Measurements from ENCODE around the gene PIKFYVE. TPM values are rescaled to one million over a fixed set of nuclear protein-coding genes. Genes with fewer than 3 reads are reported as not detected.
"Not testable (repeated sequence)": the region's sequence is repeated elsewhere in the genome, so short reads cannot be mapped to it uniquely, and the experiment has no call there.

Gene PIKFYVE
- polyA plus RNA-seq, 3 donors = 6.9 to 7.4 (median 7.2) TPM

DNA sequence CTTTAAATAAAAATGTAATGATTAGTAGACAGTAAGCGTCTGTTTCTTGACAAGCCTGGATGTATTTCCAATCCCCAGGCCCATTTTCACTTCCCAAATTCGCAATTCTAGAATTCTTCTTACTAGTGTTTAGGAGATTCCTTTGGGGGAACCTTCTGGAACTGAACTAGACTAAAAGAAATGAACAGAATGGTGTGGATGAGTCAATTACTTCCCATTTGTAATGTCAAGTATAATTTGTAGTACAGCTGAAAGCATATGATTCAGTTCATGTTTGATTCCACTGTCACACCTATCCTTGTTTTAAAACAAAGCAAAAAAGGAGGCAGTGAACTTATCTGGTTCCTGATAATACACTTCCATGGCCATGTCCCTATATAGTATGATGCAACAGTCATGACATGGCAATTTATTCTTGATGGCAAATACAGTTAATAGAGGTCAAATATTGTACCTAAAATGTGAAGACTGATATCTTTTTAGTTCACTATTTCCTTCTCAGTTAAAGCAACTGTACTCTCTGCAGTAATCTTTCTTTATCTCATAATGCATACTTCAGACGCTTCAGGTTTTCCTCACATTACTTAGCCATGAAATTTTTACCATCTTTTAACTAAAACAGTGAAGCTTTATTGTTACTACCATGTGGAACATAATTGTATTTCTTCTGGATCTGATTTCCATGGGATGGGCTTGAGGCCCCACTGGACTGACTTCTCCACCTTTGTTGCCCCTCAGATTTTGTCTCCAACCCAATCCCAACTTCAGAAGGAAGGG is 13.2 kb upstream of the PIKFYVE start:
- no peak overlapping the region for H3K27ac ChIP-seq (ENCODE audit: low read depth, low read length)
- WGBS, 3 donors = 66 to 79% (median 73%) methylated on average over 3 of the region's 3 CpGs

DNA sequence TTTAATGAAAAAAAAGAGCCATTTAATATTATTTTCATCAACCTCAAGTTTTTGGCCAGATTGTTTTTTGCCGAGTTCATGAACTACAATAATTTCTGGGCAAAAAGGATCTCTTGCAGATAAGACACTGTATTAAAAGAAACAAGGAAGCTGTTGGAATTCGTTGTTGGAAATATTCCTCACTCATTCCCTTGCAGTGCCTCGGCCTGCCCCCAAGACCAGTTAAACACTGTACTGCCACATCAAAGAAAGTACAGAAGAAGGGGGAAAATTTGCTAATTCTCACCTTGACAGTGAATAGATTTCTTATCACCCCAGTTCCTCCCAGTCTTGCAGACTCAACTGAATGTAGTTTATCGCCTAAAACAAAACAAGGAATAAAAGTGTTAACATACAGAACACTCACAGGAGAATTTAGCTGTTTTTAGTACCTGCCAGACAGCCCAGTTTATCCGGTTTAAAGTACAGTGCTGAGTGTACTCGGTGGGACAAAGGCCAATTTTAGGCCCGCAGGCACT is 12.4 kb upstream of the PIKFYVE start:
- 6 to 8% (median 7%) methylated on average over 7 of the region's 7 CpGs for WGBS, 3 donors
- H3K27ac ChIP-seq (ENCODE audit: low read depth, low read length) = no peak overlapping the region

DNA sequence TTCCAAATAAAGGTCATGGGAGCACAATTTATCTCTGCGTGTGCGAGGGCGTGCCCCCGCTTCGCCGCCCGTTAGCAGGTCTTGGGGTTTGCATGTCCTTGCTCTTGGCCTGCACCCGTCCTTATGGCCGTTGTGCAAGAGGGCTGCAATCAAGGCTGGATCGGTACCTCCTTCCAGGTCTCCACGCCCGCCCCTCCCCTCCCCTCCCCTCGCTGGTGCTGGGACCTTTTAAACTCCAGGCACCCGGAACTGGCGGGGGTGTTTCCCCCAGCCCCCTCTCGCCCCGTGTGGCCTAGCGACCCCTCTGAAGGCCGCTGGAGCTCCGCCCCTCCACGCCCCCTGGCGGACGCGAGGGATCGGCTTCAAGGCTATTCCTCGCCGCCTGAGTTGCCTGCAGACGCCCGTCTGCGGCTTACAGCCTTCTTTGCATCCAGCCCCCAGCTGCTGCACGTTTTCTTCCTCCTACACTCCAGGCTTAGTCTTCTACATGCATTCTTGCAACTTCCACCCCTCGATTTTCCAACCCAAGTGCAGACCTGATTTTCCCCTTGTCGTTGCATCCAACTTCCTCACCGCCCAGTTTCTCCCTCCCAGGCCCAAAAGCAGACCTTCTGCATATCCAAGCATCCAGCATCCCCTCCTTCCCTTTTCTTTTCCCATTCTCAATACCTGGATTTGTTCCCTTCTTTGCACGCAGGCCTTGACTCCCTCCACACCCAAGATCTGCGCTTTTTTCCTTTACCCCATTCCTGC is 11.8 kb upstream of the PIKFYVE start:
- WGBS, 3 donors = 0 to 1% (median 0%) methylated on average over 34 to 36 of the region's 36 CpGs
- H3K27ac ChIP-seq (ENCODE audit: low read depth, low read length) = no peak overlapping the region

DNA sequence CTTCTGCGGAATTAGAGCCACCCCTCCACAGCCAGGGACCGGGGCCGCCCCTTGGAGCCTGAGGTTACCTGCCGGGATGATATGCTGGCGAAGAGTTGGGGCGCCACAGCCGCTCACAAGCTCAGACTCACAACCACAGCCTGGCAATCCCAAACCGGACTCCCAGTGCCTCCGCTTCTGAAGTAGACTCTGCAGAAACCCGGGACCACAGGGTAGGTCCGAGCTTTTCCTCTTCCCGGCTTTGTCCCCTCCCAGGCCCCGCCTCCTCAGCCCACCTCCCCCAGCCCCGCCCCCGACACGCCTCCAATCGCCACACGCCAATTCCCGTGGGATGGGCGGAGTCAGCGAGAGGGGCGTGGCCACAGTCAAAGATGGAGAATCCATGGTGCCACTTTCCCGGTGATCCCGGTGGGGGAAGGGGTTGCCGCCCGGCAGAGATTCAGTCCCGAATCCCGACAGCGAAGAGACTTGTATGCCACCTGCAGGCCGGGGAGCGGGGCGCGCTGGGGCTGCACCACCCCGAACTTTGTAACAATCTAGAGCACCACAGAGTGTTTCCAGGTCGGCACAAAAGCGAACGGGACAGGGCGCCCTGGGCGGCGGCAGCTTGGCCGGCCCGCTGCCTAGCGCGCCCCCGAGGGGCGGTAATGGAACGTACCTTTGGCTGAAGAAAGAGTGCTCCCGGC is 11.0 kb upstream of the PIKFYVE start, which contains the start of gene IDH1:
TSS of gene IDH1 (minus strand) at position 201 of the 686 bp plus-strand sequence. CDS start 3,520 bp downstream, outside the sequence.
- peak within 1 kb of the TSS; percentile 17 for H3K27ac ChIP-seq (ENCODE audit: low read depth, low read length)
- WGBS, 3 donors = 0 to 1% (median 0%) methylated on average over 47 to 48 of the region's 48 CpGs

DNA sequence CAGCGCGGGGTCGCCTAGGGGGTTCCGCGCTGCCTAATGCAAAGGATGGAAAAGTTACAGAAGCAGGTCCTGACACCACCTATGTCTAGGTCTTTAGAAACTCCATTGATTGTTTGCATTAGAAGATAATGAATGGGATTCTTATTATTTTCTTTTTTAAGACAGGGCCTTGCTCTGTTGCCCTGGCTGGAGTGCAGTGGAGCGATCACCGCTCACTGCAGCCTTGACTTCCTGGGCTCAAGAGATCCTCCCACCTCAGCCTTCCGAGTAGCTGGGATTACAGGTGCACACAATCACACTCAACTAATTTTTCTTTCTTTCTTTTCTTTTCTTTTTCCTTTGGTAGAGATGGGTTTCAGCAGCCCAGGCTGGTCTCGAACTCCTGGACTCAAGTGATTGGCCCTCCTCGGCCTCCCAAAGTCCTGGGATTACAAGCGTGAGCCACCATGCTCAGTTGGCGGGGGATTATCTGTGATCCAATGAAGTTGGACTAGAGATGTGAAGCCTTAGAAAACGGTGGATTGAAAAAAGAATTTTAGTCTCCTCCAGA is 10.4 kb upstream of the PIKFYVE start:
- 32 to 48% (median 46%) methylated on average over 13 of the region's 13 CpGs for WGBS, 3 donors

DNA sequence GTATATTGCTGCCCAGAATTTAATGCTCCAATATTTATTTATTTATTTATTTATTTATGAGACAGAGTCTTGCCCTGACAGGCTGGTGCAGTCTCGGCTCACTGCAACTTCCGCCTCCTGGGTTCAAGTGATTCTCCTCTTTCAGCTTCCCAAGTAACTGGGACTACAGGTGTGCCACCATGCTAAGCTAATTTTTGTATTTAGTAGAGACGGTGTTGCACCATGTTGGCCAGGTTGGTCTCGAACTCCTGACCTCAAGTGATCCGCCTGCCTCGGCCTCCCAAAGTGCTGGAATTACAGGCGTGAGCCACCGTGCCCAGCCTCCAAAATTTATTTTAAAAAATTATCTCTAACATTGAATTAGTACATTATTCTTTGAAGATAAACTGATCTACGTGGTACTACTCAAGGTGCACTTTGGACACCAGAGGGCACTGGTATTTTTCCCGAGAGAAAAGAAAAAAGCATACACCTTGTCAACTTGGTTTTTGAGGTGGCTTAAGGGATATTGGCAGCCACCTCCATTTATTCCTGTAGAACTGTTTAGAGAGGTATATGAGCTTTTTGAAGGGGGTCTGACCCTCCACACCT is 9.8 kb upstream of the PIKFYVE start:
- H3K27ac ChIP-seq (ENCODE audit: low read depth, low read length) = no peak overlapping the region
- WGBS, 3 donors = 54 to 80% (median 74%) methylated on average over 10 of the region's 10 CpGs

More for the DNA sequence above, 10.4 kb upstream of the PIKFYVE start:
- no peak overlapping the region for H3K27ac ChIP-seq (ENCODE audit: low read depth, low read length)

DNA sequence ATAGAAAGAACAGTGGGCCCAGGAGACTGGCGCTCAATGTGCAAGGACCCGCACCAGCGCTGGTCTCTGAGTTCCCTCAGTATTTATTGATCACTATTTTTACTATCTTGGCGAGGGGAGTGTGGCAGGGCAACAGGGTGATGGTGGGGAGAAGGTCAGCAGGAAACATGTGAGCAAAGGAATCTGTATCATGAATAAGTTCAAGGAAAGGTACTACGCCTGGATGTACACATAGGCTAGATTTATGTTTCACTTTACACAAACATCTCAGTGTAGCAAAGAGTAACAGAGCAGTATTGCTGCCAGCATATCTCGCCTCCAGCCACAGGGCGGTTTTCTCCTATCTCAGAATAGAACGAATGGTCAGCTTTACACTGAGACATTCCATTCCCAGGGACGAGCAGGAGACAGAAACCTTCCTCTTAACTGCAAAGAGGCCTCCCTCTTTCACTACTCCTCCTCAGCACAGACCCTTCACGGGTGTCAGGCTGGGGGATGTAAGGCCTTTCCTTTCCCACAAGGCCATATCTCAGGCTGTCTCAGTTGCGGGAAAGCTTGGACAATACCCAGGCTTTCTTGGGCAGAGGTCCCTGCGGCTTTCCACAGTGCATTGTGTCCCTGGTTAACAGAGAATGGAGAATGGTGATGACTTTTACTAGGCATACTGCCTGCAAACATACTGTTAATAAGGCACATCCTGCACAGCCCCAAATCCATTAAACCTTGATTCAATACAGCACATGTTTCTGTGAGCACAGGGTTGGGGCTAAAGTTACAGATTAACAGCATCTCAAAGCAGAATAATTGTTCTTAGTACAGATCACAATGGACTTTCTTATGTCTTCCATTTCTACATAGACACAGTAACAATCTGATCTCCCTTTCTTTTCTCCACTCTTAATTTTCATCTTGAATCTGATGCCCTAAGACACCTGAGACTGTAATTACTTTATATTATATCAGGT is 8.9 kb upstream of the PIKFYVE start:
- H3K27ac ChIP-seq (ENCODE audit: low read depth, low read length) = not testable (repeated sequence)
- WGBS, 3 donors = 31 to 69% (median 65%) methylated on average over 12 of the region's 12 CpGs

DNA sequence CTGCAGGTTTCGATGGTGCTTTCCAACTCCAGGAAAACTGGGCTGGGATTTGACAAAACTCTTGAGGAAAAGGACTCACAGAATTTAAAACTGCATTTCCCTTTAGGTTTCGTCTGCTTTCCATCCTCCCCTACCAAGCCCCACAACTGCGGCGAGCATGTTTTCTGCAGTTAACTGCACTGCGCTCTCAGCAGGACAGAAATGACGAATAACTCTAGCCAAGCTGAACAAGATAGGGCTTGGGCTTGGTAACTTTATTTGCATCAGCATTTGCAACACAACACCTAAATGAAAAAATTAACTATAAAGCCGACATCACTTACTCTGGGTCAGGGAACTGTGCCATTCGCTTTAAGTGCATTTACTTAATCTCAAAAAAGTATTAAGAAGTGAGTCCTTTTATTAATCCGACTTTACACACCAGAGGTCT is 669 bp upstream of the PIKFYVE start:
- WGBS, 3 donors = 4 to 6% (median 5%) methylated on average over 9 of the region's 9 CpGs
- H3K27ac ChIP-seq (ENCODE audit: low read depth, low read length) = no peak overlapping the region

DNA sequence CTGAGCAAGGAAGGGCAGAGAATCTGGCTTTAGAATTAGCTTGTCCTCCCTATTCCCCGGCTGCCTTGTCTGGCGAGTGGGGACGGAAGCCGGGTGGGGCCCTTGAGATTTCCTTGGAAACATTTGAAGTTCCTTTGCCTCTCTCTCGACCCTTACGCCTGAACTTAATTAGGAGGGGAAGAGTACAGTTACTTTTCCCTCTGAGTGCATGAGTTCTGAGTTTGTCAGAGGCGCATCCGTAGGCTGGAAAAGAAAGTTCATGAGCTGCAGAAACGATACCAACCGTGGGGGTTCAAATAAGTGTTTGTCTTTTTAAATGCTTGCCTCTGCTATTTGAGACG is 468 bp downstream of the PIKFYVE start:
- H3K27ac ChIP-seq (ENCODE audit: low read depth, low read length) = peak overlapping the region; percentile 33
- 0 to 1% (median 1%) methylated on average over 11 of the region's 11 CpGs for WGBS, 3 donors

DNA sequence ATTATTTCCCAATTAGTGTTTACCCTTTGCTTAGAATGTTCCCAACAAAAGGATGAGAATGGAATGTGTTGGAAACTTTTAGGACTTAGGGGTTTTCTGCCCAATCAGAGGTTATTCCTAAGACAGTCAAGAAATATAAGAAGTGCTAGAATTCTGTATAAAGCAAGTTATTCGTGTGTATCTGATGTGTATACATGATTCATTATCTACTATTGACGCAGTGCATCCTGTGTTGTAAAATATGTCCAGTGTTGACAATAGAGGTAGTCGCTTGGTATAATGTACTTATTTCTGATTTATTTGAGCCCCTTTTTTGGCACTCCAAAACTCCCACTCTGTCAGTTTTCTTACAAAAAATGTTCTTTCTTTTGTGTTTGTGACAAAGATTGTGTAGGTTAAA is 881 bp downstream of the PIKFYVE start:
- WGBS, 3 donors = 2 to 6% (median 3%) methylated on average over 3 of the region's 3 CpGs
- no peak overlapping the region for H3K27ac ChIP-seq (ENCODE audit: low read depth, low read length)

DNA sequence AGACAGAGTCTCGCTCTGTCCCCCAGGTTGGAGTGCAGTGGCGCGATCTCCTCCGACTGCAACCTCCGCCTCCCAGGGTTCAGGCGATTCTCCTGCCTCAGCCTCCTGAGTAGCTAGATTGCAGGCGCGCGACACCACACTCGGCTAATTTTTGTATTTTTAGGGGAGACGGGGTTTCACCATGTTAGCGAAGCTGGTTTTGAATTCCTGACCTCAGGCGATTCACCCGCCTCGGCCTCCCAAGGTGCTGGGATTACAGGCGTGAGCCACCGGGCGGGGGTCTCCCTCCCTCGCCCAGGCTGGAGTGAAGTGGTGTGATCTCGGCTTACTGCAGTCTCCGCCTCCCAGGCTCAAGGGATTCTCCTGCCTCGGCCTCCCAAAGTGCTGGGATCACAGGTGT is 1.5 kb downstream of the PIKFYVE start:
- WGBS, 3 donors = 74 to 81% (median 80%) methylated on average over 22 of the region's 22 CpGs
- not testable (repeated sequence) for H3K27ac ChIP-seq (ENCODE audit: low read depth, low read length)

DNA sequence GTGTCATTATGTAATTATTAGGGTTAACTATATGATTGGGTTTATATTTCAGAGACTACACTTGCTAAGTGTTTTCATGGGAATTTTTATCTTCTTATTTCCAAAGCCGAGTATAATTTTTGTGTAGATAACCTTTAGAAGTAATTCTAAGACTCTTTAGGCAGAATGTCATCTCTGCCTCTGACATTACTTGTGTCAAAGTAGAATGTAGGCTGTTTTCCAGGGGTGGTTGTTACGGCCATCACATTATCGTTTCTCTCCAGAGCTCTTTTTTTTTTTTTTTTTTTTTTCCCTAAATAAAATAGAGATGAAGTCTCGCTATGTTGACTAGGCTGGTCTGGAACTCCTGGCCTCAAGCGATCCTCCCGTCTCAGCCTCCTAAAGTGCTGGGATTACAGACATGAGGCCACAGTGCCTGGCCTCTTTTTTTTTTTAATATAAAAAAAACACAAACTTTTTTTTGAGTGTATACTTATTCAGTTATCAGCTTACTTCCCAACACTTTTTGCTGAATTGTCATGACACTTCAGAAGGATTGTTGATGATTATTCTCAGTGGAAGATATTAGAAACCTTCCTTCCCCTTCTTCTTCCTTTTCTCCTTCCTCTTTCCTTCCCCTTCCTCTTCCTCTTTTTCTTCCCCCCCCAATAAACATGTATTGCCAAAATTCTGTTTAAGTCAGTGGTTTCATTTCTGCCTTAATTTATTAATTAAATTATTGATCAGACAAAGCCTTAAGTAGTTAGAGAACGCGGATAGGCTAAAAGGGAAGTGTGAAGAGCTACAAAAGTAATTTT is 2.3 kb downstream of the PIKFYVE start:
- WGBS, 3 donors = 73 to 79% (median 76%) methylated on average over 8 of the region's 8 CpGs
- H3K27ac ChIP-seq (ENCODE audit: low read depth, low read length) = no peak overlapping the region

DNA sequence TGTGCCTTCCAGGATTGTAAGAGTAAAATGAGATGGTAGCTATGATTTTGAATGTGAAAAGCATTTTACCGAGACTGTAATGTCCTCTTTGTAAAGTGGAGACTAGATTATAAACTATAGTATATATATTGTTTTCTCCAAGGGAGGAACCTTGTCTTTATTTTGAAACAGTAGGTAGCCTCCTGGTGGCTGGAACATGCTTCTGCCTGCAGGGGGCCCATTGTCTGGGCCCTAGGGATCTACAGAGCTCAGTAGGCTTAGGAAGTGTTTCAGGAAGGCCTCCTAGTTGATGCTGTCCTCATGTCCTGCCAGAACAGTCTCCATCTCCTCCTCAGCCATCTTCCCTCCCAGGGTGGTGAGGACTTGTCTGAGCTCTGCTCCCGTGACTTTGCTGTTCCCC is 3.0 kb downstream of the PIKFYVE start:
- no peak overlapping the region for H3K27ac ChIP-seq (ENCODE audit: low read depth, low read length)
- WGBS, 3 donors = 89 to 98% (median 92%) methylated on average over 2 of the region's 2 CpGs

DNA sequence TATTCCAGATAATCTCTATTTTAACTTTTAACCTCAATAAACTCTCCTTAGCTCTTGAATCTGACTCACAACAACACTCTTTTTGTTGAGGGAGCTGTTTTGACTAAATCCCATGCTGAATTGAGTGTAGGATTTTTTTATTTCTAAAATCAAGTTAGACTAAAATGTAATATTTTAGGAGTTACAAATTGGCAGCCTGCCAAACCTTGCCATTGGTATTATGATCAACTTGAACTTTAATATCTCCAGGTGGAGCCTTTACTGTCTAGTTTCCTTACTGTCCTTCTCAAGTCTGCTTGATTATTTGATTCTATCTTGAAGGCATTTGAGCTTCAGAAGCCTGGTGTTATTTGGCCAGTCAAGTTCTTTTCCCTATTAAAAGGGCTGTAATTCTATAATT is 8.7 kb downstream of the PIKFYVE start:
- no peak overlapping the region for H3K27ac ChIP-seq (ENCODE audit: low read depth, low read length)

DNA sequence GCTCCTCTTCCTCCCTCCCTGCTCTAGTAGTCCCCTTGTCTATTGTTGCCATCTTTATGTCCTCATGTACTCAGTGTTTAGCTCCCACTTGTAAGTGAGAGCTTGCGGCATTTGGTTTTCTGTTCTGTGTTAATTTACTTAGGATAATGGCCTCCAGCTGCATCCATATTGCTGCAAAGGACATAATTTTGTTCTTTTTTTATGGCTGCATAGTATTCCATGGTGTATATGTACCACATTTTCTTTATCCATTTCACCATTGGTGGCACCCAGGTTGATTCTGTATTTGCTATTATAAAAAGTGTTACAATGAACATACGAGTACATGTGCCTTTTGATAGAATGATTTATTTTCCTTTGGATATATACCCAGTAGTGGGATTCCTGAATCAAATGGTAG is 12.5 kb downstream of the PIKFYVE start:
- 97 to 100% (median 100%) methylated on average over 2 of the region's 2 CpGs for WGBS, 3 donors

DNA sequence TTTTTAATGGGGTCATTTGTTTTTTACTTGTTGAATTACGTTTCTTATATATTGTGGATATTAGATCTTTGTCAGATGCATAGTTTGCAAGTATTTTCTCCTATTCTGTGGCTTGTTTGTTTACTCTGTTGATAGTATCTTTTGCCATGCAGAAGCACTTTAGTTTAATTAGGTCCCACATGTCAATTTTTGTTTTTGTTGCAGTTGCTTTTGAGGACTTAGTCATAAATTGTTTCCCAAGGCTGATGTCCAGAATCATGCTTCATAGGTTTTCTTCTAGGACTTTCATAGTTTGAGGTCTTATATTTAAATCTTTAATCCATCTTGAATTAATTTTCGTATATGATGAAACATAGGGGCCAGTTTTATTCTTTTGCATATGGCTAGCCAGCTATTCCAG is 13.2 kb downstream of the PIKFYVE start:
- H3K27ac ChIP-seq (ENCODE audit: low read depth, low read length) = no peak overlapping the region
- WGBS, 3 donors = 96 to 100% (median 96%) methylated on average over 2 of the region's 2 CpGs

More for the DNA sequence above, 12.5 kb downstream of the PIKFYVE start:
- no peak overlapping the region for H3K27ac ChIP-seq (ENCODE audit: low read depth, low read length)

DNA sequence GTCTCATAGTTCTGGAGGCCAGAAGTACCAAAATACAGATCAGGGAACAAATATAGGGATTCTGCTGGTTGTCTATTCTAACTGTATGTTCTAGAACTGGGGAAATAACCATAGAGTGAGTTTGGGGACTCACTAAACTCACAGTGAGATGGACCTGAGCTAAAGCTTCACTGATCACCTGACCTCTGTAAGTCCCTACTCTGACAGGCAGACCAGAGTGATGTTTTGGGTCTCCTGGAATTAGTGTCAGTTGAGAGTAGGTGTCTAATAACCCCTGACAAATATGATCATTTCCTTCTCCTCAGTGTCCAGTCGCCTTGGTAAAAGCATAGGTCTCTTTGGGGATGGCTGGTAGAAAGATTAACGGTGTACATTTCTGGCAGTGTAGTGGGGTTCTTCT is 14.2 kb downstream of the PIKFYVE start:
- 93 to 94% (median 94%) methylated on average over 2 of the region's 2 CpGs for WGBS, 3 donors
- H3K27ac ChIP-seq (ENCODE audit: low read depth, low read length) = no peak overlapping the region
